GM21717 (cell line): ENCODE data around the gene CRIP1.

Experiments
- ATAC-seq: cut with Tn5 transposase; IDR thresholded peaks from one replicate; pipeline ENCODE4 v1.9.1; 2021; ENCODE audit warnings: mild to moderate bottlenecking, moderate library complexity; ENCODE audit not compliant: unreplicated experiment

CRIP1 gene

DNA sequence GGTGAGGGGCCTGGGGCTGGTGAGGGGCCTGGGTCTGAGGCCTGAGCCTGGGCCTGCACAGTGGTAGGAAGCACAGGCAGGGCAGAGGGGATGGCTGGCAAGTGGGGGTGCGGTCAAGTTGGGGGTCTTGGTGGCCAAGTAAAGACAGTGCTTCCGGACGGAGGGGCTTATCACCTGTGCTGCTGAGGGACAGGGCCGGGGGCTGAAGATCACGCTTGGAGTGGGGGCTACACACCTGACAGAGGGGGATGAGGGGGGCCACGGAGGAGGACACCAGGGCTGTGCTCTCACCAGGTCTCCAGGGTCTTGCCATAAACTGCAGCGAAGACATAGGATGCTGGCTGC is 16.6 kb downstream of the CRIP1 start:
- no peak for ATAC-seq

DNA sequence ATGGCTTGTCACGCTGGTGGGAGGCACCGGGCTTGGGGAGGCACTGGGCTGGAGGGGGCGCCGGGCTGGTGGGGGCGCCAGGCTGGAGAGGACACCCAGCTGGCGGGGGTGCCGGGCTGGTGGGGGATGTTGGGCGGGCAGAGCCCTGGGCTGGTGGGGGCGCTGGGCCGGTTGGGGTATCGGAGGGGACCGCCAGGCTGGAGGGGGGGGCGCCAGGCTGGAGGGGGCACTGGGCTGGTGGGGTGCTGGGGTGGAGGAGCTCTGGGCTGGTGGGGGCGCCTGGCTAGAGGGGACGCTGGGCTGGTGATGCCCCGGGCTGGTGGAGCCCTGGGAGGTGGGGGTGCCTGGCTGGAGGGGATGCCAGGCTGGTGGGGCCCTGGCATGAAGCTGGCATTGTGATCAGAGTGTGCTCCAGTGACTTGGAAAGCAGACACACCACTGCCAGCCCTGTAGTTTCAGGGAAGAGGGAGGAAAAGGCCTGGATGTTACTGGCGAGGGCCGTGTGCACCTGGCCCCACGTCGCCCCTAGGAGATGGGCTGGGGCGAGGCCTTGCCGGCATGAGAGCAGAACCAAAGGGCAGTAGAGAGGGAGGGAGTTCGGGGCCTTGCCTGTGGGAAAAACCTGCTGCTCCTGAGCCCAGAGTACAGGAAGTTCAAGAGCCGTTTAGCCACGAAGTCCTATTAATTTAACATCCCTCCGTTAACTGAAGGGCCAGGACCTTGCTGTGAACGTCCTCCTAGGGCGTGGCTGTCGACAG is 17.4 kb downstream of the CRIP1 start:
- ATAC-seq: no peak

DNA sequence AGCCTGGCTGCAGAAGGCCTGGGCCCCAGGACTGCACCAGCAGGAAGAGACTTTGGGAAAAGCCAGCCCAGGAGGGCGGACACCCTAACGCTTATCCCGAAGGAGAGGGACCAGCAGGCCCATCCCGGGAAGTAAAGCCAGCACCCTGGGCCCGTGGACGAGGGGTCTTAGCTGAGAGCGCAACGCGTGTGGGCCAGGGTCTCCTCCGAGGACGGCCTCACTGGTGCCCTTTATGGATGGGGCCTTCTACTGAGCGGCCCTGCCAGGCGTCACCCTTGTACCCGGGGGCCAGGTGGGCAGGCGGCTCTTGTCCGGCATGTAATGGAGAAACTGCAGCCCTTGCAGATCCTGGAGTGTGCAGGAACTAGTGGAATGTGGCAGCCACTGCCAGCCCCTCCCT is 18.4 kb downstream of the CRIP1 start:
- ATAC-seq: no peak

DNA sequence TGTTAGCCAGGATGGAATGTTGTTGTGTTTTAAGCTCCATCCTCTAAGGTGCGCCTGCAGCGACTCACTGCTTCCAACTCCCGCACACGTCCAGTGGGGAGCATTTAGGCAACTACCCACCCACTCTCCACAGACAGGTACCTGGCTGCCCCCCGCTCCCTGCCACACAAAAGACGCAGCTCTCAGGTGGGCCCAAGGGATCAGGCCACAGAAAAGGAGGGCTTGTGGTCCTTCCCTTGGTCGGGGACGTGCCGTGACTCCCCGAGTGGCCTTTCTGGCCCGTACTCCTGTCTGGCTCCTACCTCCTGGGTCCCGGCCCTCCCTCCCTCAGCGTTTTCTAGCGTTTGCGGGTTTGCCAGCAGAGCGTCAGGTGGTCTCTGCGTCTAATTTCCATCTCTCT is 20.6 kb downstream of the CRIP1 start:
- no peak for ATAC-seq

DNA sequence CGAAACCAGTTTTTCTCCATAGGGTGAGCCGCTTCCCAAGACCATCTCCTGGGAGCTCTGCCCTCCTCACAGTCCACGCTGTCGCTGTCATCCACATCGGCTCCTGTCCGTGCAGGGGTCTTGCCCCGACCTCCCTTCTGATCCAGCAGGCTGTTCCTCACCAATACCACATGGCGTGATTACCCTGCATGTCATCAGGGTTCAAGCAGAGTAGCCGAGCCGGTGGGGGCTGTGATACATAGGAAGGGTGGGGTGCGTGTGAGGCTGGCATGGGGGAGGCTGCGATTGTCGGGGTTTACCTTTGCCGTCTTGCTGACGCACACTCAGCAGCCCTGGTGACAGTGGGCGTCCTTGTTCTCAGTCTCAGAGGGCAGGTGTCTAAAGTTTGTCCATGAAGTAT is 21.4 kb downstream of the CRIP1 start:
- ATAC-seq: no peak

DNA sequence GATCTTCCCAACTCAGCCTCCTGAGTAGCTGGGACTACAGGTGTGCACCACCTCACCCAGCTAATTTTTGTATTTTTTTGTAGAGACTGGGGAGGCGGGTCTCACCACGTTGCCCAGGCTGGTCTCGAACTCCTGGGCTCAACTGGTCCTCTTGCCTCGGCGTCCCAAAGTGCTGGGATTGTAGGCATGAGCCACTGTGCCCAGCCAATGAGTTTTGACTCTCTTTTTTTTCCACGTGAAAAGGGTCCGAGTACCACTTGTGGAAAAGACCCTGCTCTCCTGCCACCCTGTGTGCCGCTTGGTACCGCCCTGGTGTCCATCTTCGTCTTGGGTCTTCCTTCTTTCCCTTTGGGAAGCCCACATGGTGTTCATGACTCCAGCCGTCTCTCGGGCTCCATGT is 21.9 kb downstream of the CRIP1 start:
- no peak for ATAC-seq

DNA sequence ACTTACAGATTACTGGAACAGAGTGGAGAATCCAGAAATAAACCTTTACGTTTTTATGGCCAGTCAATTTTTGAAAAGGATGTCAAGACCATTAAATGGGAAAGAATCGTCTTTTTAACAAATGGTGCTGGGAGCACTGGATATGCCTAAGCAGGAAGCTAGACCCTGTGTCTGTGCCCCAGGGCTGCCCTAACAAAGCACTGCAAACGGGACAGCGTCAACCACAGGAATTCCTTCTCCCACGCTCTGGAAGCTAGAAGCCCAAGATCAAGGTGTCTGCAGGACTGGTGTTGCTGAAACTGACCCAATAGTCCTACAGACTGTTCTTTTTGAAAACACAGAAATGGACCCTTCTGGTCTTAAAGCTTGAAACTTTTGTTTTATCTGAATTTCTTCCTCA is 30.4 kb downstream of the CRIP1 start:
- ATAC-seq: no peak

DNA sequence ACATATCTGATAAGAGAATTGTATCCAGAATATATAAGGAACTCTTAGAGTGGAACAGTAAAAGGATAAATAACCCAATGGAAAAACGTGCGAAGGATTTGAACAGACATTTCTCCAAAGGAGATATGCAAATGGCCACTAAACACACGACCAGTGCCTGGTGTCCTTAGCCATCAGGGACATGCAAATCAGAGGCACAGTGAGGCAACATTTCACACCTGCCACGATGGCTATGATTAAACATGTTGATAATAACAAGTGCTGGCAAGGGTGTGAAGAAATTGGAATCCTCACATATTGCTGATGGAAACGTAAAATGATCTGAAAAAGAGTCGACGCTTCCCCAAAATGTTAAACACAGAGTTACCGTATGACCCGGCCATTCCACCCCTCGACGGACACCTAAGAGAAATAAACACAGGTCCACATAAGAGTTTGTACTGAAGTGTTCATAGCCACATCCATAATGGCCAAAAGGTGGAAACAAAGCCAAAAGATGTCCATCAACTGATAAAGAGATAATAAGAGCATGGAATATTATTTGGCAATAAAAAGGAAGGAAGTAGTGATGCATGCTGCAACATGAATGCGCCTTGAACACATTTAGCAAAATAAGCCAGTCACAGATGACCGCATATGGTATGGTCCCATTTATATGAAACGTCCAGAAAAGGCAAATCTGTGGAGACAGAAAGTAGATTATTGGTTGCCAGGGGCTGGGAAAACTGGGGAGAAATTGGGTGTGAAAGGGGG is 33.4 kb downstream of the CRIP1 start:
- no peak for ATAC-seq

DNA sequence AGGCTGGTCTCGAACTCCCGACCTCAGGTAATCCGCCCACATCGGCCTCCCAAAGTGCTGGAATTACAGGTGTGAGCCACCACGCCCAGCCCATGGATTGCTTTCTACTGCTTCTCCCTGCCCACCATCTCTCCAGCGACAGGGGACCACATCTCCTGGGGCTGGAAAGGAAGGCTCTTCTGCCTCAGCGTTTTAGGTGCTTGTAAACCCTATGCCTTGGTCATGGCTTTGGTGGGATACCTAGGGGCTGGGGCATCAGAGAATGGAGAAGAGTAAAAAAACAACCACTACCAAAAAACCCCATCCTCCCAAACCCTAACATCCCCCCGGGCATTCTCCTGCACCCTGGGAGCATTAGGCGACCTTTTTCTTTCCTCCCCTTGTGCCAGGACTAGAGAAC is 38.6 kb downstream of the CRIP1 start:
- ATAC-seq: no peak

DNA sequence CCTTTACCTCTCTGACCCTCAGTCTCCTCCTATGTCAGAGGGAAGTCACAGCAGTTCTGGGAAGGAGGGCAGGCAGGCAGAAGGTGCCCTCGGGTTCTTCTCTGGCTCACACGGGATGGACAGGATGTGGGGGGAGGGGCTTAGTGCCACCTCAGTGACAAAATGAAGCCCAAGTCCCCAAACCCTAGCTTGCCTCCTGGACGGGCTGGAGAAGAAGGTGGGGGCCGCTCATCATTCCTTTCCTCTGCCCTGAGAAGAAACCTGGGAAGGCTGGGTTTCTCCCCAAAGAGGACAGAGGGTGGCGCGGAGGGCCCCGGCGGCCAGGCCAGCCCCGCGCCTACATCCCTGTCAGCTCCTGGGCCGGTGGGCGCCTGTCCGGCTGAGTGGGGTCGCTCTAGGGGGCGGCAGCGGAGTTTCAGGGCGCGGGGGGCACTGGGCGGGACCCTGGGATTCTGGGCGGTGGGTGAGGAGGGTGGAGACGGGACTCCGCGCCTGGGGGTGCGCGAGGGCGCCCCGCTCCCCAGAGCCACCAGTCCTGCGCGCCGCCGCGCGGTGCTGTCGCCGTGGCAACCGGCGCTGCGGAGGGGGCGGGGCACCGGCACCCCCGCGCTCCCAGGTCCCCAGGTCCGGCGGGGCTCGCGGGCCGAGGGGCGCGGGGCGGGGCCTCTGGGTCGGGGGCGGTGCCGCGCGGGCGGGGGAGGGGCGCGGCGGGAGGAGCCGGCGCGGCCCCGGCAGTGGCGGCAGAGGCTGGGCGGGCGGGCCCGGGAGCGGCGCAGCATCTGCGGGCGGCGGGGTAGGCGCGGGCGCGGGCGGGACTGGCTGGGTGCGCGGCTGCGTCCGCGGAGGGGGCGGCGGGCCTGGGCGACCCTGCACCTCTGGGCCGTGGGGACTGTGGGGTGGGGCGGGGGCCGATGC is 39.4 kb downstream of the CRIP1 start, which contains the start of gene TMEM121:
TMEM121 (plus strand) TSS at position 723 of the 915 bp plus-strand sequence. CDS start 2,252 bp downstream, outside the sequence.
- no peak for ATAC-seq

DNA sequence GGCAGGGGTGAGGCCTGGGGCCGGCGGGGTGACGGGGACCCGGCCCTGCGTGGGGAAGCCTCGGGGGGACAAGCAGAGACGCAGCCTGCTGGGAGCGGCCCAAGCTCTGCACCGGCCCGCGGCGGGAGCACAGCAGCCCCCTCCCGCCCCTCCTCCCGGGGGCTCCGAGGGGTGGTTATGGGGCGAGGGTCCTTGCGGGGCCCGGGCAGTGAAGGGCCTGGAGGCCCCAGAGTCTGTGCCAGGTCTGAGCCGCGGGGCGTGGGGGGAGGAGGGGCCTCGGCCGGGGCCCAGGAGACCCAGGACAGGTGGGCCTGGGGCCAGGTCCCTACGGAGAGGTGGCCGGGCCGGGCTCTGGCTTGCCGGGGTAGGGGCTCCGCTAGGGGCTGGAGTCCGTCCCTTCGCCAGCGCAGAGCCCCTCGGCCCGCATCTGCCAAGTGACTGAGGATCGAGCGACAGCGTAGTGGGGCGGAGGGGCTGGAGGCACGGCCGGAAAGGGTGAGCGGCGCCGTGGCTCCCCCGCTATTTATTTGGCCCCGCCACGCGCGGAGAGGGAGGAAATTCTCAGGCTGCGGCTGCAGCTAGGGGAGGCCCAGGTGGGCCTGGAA is 40.2 kb downstream of the CRIP1 start:
- ATAC-seq: no peak

DNA sequence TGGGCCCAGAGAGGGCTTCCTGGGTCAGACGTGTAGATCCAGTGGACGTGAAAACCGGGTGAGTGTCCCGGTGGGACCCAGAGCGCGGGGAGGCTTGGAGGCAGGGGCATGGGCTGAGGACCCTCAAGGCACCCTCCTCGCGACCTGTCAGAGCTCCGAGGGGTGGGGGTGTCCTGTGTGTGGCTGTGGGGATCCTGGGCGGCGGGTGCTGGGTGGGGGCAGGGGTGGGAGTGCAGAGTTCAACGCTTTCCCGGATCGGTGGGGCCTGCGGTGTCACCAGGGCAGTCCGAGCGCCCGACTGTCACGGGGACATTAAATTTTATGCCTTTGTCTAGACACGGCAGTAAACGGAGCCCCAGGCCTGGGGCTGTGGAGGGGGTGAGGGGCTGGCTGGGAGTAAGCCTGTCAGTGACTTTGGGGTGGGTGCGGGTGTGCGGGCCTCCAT is 40.7 kb downstream of the CRIP1 start:
- ATAC-seq: no peak

DNA sequence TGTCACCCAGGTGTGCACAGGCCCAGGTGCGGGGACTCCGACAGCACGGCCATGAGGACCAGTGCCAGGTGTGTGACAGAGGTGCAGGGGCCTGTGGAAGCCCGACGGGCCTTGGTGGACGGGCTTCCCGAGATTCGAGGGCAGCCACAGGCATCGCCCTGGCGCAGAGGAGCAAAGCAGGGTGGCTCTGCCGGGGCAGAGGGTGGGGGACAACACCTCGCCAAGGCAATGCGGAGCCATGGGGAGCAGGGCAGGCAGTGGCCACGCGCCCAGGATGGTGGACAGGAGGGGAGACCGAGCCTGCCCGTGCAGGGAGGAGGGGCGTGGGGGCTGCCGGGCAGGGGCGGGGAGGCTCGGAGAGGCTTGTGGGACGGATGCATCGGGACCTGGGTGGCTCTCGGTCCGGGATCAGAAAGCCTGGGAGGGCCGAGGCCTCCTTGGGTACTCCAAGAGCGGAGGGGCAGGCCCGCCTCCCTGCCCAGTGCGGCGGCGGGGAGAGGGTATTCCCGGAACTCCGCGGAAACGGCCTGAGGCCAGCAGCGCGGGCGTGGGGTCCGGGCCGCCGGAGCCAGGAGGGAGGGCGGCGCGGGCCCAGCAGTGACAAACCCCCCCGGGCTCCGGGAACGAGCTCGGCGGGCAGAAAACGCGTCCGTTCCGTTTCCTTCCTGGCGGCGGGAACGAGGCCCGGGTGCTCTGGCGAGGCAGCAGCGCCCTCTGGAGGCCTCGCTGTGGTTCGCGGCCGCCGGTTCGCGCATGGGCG is 41.3 kb downstream of the CRIP1 start:
- no peak for ATAC-seq

DNA sequence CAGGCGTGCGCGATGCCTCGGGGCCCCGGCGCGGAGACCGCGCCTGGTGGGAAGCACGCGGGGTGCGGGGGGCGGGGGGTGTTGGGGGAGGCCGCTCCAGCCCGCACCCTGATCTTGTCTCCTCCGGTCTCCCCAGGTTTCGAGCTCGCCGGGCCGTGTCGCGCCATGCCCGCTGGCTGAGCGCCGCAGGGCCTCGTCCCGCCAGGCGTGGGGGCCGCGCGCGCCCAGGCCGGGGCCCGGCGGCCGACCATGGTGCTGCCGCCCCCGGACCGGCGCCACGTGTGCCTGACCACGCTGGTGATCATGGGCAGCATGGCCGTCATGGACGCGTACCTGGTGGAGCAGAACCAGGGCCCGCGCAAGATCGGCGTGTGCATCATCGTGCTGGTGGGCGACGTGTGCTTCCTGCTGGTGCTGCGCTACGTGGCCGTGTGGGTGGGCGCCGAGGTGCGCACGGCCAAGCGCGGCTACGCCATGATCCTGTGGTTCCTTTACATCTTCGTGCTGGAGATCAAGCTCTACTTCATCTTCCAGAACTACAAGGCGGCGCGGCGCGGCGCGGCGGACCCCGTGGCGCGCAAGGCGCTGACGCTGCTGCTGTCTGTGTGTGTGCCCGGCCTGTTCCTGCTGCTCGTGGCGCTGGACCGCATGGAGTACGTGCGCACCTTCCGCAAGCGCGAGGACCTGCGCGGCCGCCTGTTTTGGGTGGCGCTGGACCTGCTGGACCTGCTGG is 42.1 kb downstream of the CRIP1 start:
- ATAC-seq: no peak

DNA sequence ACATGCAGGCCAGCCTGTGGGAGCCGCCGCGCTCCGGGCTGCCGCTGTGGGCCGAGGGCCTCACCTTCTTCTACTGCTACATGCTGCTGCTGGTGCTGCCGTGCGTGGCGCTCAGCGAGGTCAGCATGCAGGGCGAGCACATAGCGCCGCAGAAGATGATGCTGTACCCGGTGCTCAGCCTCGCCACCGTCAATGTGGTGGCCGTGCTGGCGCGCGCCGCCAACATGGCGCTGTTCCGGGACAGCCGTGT is 42.6 kb downstream of the CRIP1 start:
- ATAC-seq: no peak

DNA sequence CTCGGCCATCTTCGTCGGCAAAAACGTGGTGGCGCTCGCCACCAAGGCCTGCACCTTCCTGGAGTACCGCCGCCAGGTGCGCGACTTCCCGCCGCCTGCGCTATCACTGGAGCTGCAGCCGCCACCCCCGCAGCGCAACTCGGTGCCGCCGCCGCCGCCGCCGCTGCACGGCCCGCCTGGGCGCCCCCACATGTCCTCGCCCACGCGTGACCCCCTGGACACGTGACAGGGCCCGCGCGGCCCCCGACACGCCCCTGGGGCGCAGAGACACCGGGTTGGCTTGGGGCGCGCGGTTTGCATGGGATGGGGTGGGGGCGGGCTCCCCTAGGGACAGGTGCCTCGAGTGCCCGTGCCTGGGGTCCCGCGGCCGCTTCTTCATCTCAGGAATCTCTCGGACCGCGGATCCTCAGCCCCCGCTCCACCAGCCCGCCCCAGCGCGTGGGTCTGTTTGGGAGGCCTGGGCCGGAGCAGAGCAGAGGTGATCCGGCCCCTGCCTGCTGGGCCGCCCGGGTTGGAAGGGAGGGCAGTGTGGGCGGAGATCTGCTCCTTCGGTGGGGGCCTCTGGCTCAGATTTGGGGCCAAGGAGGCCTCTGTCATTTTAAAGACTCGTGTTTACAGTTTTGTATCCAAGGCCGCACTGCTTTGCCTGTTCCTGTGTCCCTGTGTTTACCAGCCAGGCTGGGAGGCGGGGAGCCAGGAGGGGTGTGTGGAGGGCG is 43.0 kb downstream of the CRIP1 start:
- no peak for ATAC-seq

DNA sequence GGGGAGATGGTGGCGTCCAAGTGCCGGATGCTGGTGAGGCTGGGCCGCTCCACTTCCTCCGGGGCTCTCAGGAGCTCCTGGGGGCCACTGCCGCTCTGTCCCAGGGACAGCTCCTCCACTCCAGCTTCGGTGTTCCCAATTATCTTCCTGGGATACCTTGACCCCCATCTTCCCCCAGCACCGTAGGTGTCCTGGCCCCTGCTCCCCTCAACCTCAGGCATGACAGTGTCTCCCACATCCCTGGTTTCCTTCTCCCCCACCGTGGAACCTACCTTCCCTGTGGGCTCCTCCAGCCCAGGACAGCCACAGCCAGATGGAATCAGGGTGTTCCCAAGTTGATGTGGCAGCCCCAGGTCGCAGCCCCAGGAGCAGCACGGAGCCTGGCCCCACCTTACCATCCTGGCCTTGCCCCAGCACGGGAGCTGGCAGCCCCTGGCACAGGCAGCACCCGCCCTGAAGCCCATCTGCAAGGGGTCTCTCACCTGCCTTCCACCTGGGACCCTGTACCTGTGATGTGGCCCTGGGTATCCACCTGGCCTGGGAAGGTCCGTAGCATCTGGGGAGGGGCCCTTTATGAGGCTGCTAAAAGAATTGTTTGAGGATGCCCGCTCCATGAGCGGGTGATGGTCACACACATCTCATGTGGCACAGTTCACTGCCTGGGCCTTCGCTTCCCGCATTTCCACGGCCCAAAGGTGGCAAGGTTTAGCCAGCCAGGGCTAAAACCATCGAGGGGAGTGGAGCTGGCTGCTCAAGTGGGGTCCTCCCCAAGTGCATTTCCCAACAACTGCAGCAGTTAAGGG is 43.8 kb downstream of the CRIP1 start:
- ATAC-seq: no peak

DNA sequence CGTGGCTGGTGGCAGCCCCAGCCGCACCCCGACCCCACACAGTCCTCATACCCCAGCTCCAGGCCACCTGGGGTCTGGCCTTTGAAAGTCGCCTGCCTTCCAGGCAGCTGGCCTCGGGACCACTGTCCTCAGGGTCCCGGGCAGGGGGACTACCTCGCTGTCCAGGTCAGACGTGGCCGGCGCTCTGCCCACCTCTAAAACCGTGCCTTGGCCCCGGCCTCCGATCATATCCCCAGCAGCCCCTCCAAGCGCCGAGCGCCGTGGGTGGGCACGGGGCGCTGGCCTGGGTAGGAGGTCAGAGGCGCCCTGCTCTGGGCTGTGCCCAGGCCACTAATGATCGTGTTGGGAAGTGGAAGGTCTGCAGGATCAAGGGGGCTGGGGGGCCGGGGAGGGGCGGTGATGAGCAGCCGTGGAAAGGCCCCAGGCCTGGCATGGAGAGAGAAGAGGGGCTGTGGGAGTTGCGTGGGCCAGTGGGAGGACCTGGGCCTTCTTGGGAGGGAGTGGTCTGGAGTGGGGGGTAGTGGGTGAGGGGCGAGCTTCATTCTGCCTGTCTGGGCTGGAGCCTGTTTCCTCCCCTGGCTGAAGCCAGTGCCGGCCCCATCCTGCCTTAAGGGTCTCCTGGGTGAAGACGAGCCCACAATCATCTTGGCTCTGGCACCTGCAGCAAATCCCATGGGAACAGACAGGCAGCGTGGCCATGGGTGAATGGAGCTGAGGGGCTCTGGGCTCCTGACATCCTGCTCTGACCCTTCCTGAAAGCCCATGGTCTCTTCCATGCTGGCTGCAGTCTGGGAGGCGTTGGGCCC is 44.6 kb downstream of the CRIP1 start:
- ATAC-seq: no peak
